ELR (cell line): Measurements from ENCODE around the gene HINT2.
A peak's percentile ranks its signal among the peaks of the same experiment; 100 is the strongest.

Experiments
- DNase-seq: peaks from one replicate; pipeline ENCODE4 v3.0.0-alpha.2; 2015; ENCODE audit warnings: low read depth

The HINT2 gene

DNA sequence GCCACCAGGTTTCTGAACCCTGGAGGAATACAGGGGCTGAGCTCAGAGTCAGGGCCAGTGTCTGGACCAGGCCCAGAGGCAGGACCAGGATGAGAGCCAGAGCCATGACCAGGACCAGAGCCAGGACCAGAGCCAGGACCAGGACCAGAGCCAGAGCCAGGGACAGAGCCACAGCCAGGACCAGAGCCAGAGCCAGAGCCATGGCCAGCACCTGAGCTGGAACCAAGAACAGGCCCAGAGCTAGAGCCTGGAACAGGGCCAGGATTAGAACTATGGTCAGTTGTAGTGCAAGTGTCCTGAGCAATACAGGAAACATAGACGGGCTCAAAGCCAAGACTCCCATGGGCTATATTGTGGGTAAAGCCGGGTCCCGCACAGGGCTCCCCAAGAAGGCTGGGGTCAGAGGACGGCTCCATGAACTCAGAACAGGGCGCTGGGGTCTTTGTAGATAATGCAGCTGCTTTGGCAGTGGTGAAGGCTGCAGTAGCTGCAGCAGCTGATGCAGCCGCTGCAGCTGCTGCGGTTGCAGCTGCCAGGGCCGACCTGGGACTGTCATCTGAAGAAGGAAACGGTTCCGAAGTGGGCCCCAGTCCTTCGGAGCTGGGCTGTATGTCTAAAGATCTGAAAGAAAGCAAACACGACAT lies 3.3 kb downstream of the HINT2 start:
- DNase-seq = peak; percentile 48

DNA sequence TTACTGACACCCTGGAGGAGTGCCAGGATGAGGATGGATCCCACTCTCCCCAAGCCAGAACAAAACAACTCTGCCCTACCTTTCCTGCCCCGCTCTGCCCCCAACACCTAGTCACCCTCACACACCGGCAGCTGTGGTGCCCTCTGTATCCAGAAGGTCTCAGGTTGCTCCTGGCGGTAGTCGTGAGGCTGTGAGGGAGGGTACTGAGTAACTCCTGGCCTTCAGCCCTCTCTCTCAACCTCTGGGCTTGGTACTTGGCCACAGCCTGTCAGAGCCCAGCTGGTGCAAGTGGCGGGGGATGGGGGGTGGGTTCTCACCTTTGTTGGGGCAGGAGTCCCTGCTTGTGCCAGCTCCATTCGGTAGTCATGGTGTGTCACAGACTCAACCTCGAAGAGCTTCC lies 4.7 kb downstream of the HINT2 start:
- DNase-seq = no peak

- no peak for DNase-seq
Observed at GRCh38 chr9:35808433-35808832, 6.4 kb downstream of the HINT2 start.

DNA sequence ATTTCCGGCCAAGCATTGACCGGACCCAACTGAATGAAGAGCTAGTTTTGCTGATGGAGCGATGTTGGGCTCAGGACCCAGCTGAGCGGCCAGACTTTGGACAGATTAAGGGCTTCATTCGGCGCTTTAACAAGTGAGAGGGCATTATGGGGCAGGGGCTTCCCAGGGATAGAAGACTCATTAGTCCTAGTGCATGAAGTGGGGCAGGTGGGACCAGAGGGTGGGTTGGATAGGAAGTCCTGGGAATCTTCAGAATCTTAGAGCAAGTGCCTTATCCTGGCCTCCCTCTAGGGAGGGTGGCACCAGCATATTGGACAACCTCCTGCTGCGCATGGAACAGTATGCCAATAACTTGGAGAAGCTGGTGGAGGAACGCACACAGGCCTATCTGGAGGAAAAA lies 8.7 kb downstream of the HINT2 start:
- DNase-seq = no peak

DNA sequence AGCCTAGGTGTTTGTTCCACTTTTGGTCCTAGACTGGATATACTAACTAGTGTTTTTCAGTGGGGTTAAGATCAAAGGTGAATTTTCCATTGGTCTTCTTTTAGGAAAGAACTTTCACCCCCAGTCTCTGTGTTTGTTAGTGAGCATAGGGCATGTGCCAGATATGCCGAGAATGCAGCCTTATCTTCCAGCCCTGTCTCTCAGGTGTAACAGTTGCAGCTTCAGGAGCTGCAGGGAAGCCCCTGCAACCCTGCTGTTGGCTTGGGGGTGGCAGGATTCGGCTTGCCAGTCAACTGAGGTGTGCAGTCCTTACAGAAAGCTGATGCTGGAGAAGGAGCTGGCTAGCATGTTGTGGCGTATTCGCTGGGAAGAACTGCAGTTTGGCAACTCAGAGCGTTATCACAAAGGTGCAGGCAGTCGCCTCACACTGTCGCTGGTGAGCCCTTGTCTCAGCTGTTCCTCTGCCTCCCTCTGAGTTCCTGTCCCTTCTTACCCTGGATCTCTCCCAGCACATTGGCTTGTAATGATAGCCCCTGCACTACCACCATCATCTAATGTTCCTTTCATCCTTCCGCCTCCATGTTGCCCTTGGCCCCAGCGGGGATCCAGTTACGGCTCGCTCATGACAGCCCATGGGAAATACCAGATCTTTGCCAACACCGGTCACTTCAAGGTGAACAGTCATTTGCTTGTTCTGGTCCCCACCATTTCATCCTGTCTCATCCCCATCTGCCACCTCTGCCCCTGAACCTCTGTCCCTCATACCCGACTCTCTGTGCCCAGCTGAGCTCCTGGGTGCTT lies 13.3 kb downstream of the HINT2 start:
- DNase-seq = no peak

GRCh38 chr9:35800530-35800929 lies 14.3 kb downstream of the HINT2 start:
- DNase-seq = no peak

DNA sequence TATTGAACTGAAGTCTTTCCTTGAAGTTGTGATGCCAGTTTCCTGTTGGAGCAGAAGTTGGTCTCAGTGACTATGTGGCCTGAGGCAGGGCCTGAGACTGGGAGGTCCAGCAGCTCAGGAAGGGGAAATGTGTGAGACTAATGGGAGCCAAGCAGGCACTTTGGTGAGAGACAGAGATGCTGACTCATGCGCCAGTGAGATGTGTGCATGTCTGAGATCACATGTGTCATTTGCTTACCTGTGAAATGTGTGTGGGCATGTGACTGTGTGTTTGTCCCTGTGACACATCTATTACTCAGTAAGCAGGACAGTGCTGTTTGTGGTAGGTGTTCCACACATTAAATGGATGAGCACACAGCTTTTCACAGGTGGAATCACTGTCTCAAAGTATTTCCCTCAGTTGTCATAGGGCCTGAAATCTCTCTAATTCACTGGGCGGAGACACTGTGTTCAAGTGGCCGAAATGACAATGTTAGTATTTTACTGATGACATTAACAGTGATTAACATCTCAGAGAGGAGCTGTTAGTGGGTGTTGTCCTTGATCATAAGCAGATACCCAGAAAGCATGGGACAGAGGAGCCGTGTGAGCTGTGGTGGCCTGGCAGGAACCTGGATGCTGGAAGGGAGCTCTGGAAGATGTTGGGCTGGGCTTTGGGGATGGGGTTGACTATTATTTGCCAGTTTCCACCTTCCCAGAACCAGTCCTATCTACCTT lies 16.0 kb downstream of the HINT2 start:
- DNase-seq = peak; percentile 94

GRCh38 chr9:35797311-35798109 lies 17.3 kb downstream of the HINT2 start:
- peak; percentile 28 for DNase-seq

- DNase-seq = peak; percentile 66
Observed at GRCh38 chr9:35795695-35796094, 19.1 kb downstream of the HINT2 start.

- no peak for DNase-seq
Observed at GRCh38 chr9:35793461-35793860, 21.4 kb downstream of the HINT2 start.

DNA sequence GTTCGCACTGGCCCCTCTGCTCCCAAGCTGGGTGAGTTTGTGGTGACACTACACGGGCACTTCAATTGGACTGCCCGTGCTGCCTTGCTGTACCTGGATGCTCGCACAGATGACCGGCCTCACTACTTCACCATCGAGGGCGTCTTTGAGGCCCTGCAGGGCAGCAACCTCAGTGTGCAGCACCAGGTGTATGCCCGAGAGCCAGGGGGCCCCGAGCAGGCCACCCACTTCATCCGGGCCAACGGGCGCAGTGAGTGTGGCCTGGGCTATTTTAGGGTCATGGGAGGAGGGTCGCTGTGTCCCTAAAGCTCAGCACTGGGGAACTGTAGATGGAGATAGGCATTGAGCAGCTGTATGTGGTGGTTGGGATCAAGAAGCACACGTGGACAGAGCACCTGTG lies 22.0 kb downstream of the HINT2 start:
- no peak for DNase-seq

DNA sequence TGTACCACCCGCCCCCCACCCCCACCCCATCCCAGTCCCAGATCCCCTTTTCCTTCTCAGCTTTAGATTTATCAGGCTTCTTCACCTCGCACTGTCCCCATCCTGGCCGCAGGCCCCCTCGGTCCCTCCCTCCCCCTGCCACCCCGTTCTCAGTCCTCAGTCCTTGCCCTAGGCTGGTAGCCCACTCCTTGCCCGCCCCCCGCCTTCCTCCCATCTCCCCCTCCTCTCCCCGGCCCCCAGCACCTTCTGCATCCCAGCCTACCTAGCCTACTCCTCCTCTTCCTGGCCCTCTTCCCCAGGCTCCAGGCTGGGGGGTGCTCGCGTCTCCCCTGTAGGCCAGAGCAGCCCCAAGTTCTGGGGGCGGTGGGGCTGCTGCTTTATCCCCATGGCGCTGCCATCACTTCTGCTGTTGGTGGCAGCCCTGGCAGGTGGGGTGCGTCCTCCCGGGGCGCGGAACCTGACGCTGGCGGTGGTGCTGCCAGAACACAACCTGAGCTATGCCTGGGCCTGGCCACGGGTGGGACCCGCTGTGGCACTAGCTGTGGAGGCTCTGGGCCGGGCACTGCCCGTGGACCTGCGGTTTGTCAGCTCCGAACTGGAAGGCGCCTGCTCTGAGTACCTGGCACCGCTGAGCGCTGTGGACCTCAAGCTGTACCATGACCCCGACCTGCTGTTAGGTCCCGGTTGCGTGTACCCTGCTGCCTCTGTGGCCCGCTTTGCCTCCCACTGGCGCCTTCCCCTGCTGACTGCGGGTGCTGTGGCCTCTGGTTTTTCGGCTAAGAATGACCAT lies 22.6 kb downstream of the HINT2 start:
- no peak for DNase-seq

DNA sequence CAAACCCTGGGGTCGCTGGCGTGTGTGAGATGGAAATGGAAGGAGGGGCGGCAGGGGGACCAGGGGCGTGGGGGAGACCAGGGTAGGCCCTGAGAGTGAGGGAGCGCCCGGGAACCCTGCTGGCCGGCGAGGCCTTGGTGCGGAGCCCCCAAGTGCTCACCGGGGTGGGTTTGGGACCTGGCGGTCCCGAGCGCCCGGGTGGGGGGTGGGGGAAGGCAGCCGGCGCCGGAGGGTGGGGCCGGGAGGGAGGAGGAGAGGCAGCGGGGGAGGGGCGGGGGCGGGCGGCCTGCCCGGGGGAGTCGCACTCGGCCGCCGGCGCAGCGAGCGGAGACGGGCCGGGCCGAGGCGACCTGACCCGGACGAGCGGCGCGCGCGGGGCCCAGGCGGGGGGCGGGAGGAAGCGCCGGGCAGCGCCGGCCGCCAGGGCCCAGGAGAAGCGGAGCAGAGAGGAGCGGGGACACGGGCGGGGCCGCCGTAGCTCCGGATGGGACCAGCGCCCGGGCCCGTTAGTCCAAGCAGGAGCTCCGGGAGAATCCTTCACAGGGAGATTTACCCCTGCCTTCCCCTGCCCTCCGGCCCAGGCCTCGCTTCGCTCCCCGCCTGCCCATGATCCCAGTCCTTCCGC lies 23.4 kb downstream of the HINT2 start, which contains the start of gene NPR2:
NPR2 (plus strand) TSS at position 295 of the 625 bp plus-strand sequence. CDS start 818 bp downstream, outside the sequence.
- DNase-seq = peak; percentile 61

GRCh38 chr9:35790385-35791296 lies 24.2 kb downstream of the HINT2 start:
- peak; percentile 91 for DNase-seq

DNA sequence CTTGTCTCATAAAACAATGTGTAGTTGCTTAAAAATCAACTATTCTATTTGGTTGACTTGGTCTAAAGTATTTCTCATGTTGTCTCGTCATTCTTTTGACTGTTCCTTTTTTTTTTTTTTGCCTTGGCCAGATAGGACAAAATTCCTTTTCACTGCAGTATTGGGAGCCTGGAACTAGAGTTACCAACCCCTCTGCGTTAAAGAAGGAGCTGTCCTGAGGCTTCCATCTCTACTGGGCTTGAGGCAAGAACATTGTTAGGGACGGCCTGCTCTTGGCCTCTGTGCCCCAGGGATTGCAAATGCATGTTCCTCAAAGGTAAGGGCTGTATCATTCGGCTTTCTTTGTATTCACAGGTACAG lies 24.8 kb downstream of the HINT2 start:
- no peak for DNase-seq

- no peak for DNase-seq
Observed at GRCh38 chr9:35789541-35789940, 25.3 kb downstream of the HINT2 start.

- DNase-seq = no peak
Observed at GRCh38 chr9:35783418-35783817, 31.4 kb downstream of the HINT2 start.

- no peak for DNase-seq
Observed at GRCh38 chr9:35781066-35781465, 33.8 kb downstream of the HINT2 start.

GRCh38 chr9:35778496-35778895 lies 36.3 kb downstream of the HINT2 start:
- DNase-seq = no peak

DNA sequence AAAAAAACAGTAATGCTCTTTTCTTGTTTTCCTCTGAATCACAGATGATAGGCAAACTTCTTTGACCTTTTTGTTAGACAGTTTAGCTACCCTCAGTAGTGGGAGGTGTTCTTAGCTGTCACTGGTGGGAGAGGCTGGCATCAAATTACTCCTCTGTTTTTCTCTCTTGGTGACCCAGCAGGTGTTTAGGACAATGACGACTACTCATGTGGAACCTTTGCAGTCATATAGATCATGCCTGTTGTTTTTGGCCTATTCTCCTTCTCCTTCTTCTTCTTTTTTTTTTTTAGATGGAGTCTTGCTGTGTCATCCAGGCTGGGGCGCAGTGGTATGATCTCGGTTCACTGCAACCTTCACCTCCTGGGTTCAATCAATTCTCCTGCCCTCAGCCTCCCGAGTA lies 38.8 kb downstream of the HINT2 start:
- no peak for DNase-seq
